ENCODE results near the gene ATXN10.
"Not testable (repeated sequence)": the region's sequence is repeated elsewhere in the genome, so short reads cannot be mapped to it uniquely, and the experiment has no call there.

Gene ATXN10

GRCh38 chr22:45682064-45682463 is 10.4 kb downstream of the ATXN10 start:
- no peak overlapping the region for H3K9ac ChIP-seq (ENCODE audit: low read length)
- no peak overlapping the region for H3K27ac ChIP-seq (ENCODE audit: low read length)
- H3K4me1 ChIP-seq (ENCODE audit: low read length), result peaks cover 28% of the 10 kb centered on the region
- H3K9me3 ChIP-seq (ENCODE audit: insufficient read depth, low read length), result no peaks in the 10 kb centered on the region
- no peak for TF ChIP-seq CTCF (IDR thresholded peaks at IDR 0.05; ENCODE audit: low read depth, low read length)
- no peak for TF ChIP-seq EZH2phosphoT487 (IDR thresholded peaks at IDR 0.05; ENCODE audit: low read depth)
- H3K27me3 ChIP-seq (ENCODE audit: low read depth, low read length), result no peaks in the 10 kb centered on the region
- peaks cover 1% of the 10 kb centered on the region for H3K36me3 ChIP-seq (replicated peaks; ENCODE audit: low read depth, low read length)
- H3K4me2 ChIP-seq (ENCODE audit: low read length), result no peak overlapping the region
- H3K4me3 ChIP-seq (ENCODE audit: low read length), result no peak overlapping the region
- H3K79me2 ChIP-seq (ENCODE audit: low read length), result peaks cover 97% of the 10 kb centered on the region
- peaks cover 79% of the 10 kb centered on the region for H4K20me1 ChIP-seq (ENCODE audit: insufficient read depth, low read length)
- no peak overlapping the region for H2AFZ ChIP-seq (ENCODE audit: low read depth, low read length)

GRCh38 chr22:45682773-45683172 is 11.1 kb downstream of the ATXN10 start:
- Histone ChIP-seq H3K4me1 (ENCODE audit: low read length) (peaks cover 28% of the 10 kb centered on the region), H3K79me2 (ENCODE audit: low read length) (peaks cover 97% of the 10 kb centered on the region), H4K20me1 (ENCODE audit: insufficient read depth, low read length) (peaks cover 80% of the 10 kb centered on the region)
- not testable (repeated sequence) for H3K4me3 ChIP-seq (ENCODE audit: low read length); H3K27ac ChIP-seq (ENCODE audit: low read length); H3K9ac ChIP-seq (ENCODE audit: low read length); H3K9me3 ChIP-seq (ENCODE audit: insufficient read depth, low read length); H2AFZ ChIP-seq (ENCODE audit: low read depth, low read length); H3K27me3 ChIP-seq (ENCODE audit: low read depth, low read length); H3K4me2 ChIP-seq (ENCODE audit: low read length); H3K36me3 ChIP-seq (replicated peaks; ENCODE audit: low read depth, low read length)

- H3K27me3 ChIP-seq (ENCODE audit: low read depth, low read length), result no peaks in the 10 kb centered on the region
- TF ChIP-seq CTCF (IDR thresholded peaks at IDR 0.05; ENCODE audit: low read depth, low read length) (no peak), EZH2phosphoT487 (IDR thresholded peaks at IDR 0.05; ENCODE audit: low read depth) (no peak)
- no peak overlapping the region for H3K4me2 ChIP-seq (ENCODE audit: low read length)
- no peaks in the 10 kb centered on the region for H3K36me3 ChIP-seq (replicated peaks; ENCODE audit: low read depth, low read length)
- no peak overlapping the region for H2AFZ ChIP-seq (ENCODE audit: low read depth, low read length)
- no peak overlapping the region for H3K27ac ChIP-seq (ENCODE audit: low read length)
- peaks cover 76% of the 10 kb centered on the region for H4K20me1 ChIP-seq (ENCODE audit: insufficient read depth, low read length)
- no peak overlapping the region for H3K9ac ChIP-seq (ENCODE audit: low read length)
- no peak overlapping the region for H3K4me3 ChIP-seq (ENCODE audit: low read length)
- peaks cover 97% of the 10 kb centered on the region for H3K79me2 ChIP-seq (ENCODE audit: low read length)
- no peaks in the 10 kb centered on the region for H3K9me3 ChIP-seq (ENCODE audit: insufficient read depth, low read length)
- H3K4me1 ChIP-seq (ENCODE audit: low read length), result peaks cover 27% of the 10 kb centered on the region
Observed at GRCh38 chr22:45683248-45683647, 11.6 kb downstream of the ATXN10 start.

GRCh38 chr22:45683680-45684079 is 12.0 kb downstream of the ATXN10 start:
- no peak overlapping the region for H3K9ac ChIP-seq (ENCODE audit: low read length)
- H3K79me2 ChIP-seq (ENCODE audit: low read length), result peaks cover 97% of the 10 kb centered on the region
- peaks cover 71% of the 10 kb centered on the region for H4K20me1 ChIP-seq (ENCODE audit: insufficient read depth, low read length)
- no peaks in the 10 kb centered on the region for H3K9me3 ChIP-seq (ENCODE audit: insufficient read depth, low read length)
- H3K4me1 ChIP-seq (ENCODE audit: low read length), result peaks cover 22% of the 10 kb centered on the region
- no peak overlapping the region for H3K4me2 ChIP-seq (ENCODE audit: low read length)
- no peak overlapping the region for H3K4me3 ChIP-seq (ENCODE audit: low read length)
- H3K27me3 ChIP-seq (ENCODE audit: low read depth, low read length), result no peaks in the 10 kb centered on the region
- H3K27ac ChIP-seq (ENCODE audit: low read length), result no peak overlapping the region
- H2AFZ ChIP-seq (ENCODE audit: low read depth, low read length), result no peak overlapping the region
- no peaks in the 10 kb centered on the region for H3K36me3 ChIP-seq (replicated peaks; ENCODE audit: low read depth, low read length)
- TF ChIP-seq EZH2phosphoT487 (IDR thresholded peaks at IDR 0.05; ENCODE audit: low read depth), result no peak
- TF ChIP-seq CTCF (IDR thresholded peaks at IDR 0.05; ENCODE audit: low read depth, low read length), result no peak

- no peak overlapping the region for H2AFZ ChIP-seq (ENCODE audit: low read depth, low read length)
- no peak overlapping the region for H3K9ac ChIP-seq (ENCODE audit: low read length)
- H3K36me3 ChIP-seq (replicated peaks; ENCODE audit: low read depth, low read length), result no peaks in the 10 kb centered on the region
- peaks cover 99% of the 10 kb centered on the region for H3K79me2 ChIP-seq (ENCODE audit: low read length)
- H3K9me3 ChIP-seq (ENCODE audit: insufficient read depth, low read length), result no peaks in the 10 kb centered on the region
- TF ChIP-seq CTCF (IDR thresholded peaks at IDR 0.05; ENCODE audit: low read depth, low read length), result no peak
- TF ChIP-seq EZH2phosphoT487 (IDR thresholded peaks at IDR 0.05; ENCODE audit: low read depth), result no peak
- H3K4me2 ChIP-seq (ENCODE audit: low read length), result no peak overlapping the region
- no peaks in the 10 kb centered on the region for H3K27me3 ChIP-seq (ENCODE audit: low read depth, low read length)
- H4K20me1 ChIP-seq (ENCODE audit: insufficient read depth, low read length), result peaks cover 68% of the 10 kb centered on the region
- H3K27ac ChIP-seq (ENCODE audit: low read length), result no peak overlapping the region
- H3K4me3 ChIP-seq (ENCODE audit: low read length), result no peak overlapping the region
- peaks cover 18% of the 10 kb centered on the region for H3K4me1 ChIP-seq (ENCODE audit: low read length)
Observed at GRCh38 chr22:45684169-45684568, 12.5 kb downstream of the ATXN10 start.

All from OCI-LY3 (cell line).